Measurements from ENCODE around the gene ZNF679.

- TF ChIP-seq CTCF (IDR thresholded peaks at IDR 0.05 in 4 of 5, conservative IDR thresholded peaks at IDR 0.05 in 1 of 5): no peak
- TF ChIP-seq POLR2A (IDR thresholded peaks at IDR 0.05): no peak
These were observed 35.5 kb upstream of the ZNF679 start for GRCh38 chr7:64192775-64193174.
